Ascending aorta (tissue), 2 donors: ENCODE measurements around the gene CATSPERE. TPM values are rescaled to one million over a fixed set of nuclear protein-coding genes. Genes with fewer than 3 reads are reported as not detected.

Experiments
- DNase-seq, 2 donors: peaks; one replicate each; pipeline ENCODE4 v3.0.0-alpha.2; 2019; ENCODE audit warnings: low spot score in 2 of 2
- H3K27ac ChIP-seq, 2 donors: fragments of 200-600 bp; sonication (generic); one replicate each; pipeline ENCODE4 v1.5.1; 2016 to 2017; ENCODE audit warnings: mild to moderate bottlenecking in 1 of 2
- H3K27me3 ChIP-seq: fragments of 200-600 bp; sonication (generic); one replicate; pipeline ENCODE4 v1.5.1; 2017
- H3K36me3 ChIP-seq, 2 donors: fragments of 200-600 bp; sonication (generic); one replicate each; pipeline ENCODE4 v1.5.1; 2016
- H3K4me1 ChIP-seq, 2 donors: fragments of 200-600 bp; sonication (generic); one replicate each; pipeline ENCODE4 v1.5.1; 2016 to 2017; ENCODE audit warnings: mild to moderate bottlenecking in 1 of 2
- H3K4me3 ChIP-seq, 2 donors: fragments of 200-600 bp; sonication (generic); one replicate each; pipeline ENCODE4 v1.5.1; 2016 to 2017; ENCODE audit warnings: mild to moderate bottlenecking in 1 of 2
- H3K9me3 ChIP-seq, 2 donors: fragments of 200-600 bp; sonication (generic); one replicate each; pipeline ENCODE4 v1.5.1; 2016
- CTCF ChIP-seq, 3 experiments: fragments of 200-600 bp in 2 of 3; fragments of 450-650 bp in 1 of 3; sonication (generic) in 2 of 3; IDR thresholded peaks; one replicate each; pipeline ENCODE4 v1.5.1; 2016 to 2019; ENCODE audit warnings: antibody characterized with exemption in 3 of 3, mild to moderate bottlenecking in 1 of 3, moderate library complexity in 1 of 3
- intact Hi-C: fragments of 100-400 bp; cut with DNase I; formaldehyde crosslinking; loops from one replicate; pipeline ENCODE4 v1.15.1; 2023
- total RNA-seq: library from RNA; depleted of rRNA; stranded (reverse); fragments of >200 nt; gene quantifications from one replicate; pipeline ENCODE4 v1.1.0, GENCODE V29; 2016

The CATSPERE gene
- total RNA-seq, 1 donor from 2014 or later: not detected

DNA sequence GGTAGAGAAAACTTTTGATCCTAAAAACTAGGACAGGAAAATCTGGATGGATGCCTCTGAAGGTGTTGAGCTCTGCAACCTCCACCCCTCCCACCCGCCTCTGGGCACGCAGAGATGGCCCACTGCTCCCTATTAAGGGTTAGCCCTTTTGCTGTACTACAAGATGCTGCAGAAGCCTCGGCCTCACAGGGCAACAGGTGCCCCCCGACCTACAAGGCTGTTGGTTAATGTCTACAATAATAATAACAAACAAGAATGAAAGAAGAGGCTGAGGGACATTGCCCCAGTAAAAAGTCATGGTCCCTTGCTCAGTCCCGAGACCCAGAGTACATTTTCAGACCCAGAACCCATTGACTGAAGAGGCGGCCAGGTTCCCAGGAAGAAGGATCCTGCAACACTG, 184.3 kb downstream of the CATSPERE start:
- H3K27ac ChIP-seq: no peak overlapping the region
- no peak overlapping the region for H3K4me3 ChIP-seq
- H3K4me1 ChIP-seq: no peaks in the 10 kb centered on the region
- no peaks in the 10 kb centered on the region for H3K9me3 ChIP-seq
- H3K27me3 ChIP-seq: no peaks in the 10 kb centered on the region
- H3K36me3 ChIP-seq: no peaks in the 10 kb centered on the region
- TF ChIP-seq CTCF (IDR thresholded peaks at IDR 0.05): no peak
- no peak for DNase-seq
- intact Hi-C loops: no loop called here

DNA sequence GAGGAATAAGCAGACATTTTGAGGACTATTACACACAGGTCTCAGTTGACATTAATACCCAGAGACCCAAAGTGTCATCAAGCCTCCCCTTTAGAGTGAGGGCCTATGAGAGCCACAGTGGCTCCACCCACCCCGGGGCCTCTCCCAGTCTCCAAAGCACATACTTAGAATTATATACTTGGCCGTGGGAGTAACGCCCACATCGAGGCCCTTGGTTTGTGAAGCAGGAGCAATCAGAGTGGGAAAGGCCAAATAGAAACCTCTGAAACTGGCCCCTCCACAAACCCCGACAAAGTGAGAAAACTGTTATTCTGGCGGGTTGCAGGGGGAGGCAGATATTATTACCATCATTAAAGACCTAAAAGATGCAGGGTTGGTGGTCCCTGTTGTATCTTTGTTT, 184.8 kb downstream of the CATSPERE start:
- no peak overlapping the region for H3K27ac ChIP-seq
- no peak for DNase-seq
- no peak overlapping the region for H3K4me3 ChIP-seq
- intact Hi-C loops: no loop called here
- no peaks in the 10 kb centered on the region for H3K27me3 ChIP-seq
- H3K9me3 ChIP-seq: no peaks in the 10 kb centered on the region
- no peaks in the 10 kb centered on the region for H3K4me1 ChIP-seq
- TF ChIP-seq CTCF (IDR thresholded peaks at IDR 0.05): no peak
- no peaks in the 10 kb centered on the region for H3K36me3 ChIP-seq

DNA sequence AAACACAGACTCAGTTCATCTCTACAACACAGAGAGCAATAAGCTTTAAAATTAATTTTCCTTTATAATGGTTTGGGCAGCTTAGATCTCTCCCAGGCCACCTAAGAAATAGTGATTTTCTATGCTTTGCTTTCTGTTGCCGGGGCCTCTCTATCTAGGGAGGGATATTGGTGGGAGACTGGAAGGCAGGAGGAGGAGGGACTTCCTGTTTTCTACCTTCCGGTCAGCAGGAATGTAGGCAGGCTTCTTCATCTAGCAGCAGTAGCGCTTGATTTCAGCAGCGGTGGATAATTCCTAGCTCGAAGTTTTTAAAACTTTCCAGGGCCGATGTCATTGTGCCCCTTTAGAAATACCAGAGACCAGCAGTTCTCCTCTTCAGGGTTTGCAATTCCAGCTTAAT, 186.7 kb downstream of the CATSPERE start:
- H3K27ac ChIP-seq: no peak overlapping the region
- DNase-seq: no peak
- no peaks in the 10 kb centered on the region for H3K9me3 ChIP-seq
- H3K4me1 ChIP-seq: no peaks in the 10 kb centered on the region
- no peak overlapping the region for H3K4me3 ChIP-seq
- no peaks in the 10 kb centered on the region for H3K27me3 ChIP-seq
- intact Hi-C loops: no loop called here
- TF ChIP-seq CTCF (IDR thresholded peaks at IDR 0.05): no peak
- no peaks in the 10 kb centered on the region for H3K36me3 ChIP-seq

DNA sequence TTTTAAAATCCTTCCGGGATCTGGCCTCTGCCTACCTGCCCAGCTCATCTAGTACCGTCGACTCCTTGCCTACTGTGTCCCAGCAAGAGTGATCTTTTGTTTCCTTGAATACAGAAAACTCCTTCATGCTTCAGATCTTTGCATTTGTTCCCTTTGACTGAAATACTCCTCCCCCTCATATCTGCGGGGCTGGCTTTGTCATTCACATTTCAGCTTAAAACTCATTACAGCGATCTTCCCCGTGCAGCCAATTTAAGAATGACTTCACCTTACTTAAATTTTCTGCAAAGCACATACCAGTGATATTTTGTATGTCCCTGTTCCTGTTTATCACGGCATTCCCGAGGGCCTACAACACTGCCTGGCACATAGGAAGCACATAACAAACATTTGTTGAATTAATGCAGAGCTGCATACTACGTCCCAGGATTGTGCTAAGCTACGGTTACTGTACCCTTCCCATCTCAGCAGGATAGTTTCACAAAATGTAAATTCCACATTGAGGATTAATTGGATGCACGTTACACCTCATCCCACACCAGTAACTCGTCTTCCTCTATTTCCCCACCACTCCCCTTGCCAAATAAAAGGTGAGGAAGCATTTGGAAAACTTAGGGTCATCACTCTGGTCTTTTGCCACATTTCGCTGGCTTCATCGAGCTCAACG, 191.0 kb downstream of the CATSPERE start:
- Histone ChIP-seq H3K27ac (peak overlapping the region; percentile 58 to 68), H3K4me3 (peak overlapping the region; percentile 51 to 69), H3K27me3 (no peaks in the 10 kb centered on the region), H3K9me3 (no peaks in the 10 kb centered on the region), H3K4me1 (peaks cover 0 to 18% of the 10 kb centered on the region in 2 donors), H3K36me3 (peaks cover 0 to 3% of the 10 kb centered on the region in 2 donors)
- no peak for DNase-seq
- no peak for TF ChIP-seq CTCF (IDR thresholded peaks at IDR 0.05)
- intact Hi-C loops: loop anchor here (1.0 to 5.0 kb wide), 7 partner anchors 49 to 1395 kb away; partner anchors contain the start of genes CEP170 and SDCCAG8

DNA sequence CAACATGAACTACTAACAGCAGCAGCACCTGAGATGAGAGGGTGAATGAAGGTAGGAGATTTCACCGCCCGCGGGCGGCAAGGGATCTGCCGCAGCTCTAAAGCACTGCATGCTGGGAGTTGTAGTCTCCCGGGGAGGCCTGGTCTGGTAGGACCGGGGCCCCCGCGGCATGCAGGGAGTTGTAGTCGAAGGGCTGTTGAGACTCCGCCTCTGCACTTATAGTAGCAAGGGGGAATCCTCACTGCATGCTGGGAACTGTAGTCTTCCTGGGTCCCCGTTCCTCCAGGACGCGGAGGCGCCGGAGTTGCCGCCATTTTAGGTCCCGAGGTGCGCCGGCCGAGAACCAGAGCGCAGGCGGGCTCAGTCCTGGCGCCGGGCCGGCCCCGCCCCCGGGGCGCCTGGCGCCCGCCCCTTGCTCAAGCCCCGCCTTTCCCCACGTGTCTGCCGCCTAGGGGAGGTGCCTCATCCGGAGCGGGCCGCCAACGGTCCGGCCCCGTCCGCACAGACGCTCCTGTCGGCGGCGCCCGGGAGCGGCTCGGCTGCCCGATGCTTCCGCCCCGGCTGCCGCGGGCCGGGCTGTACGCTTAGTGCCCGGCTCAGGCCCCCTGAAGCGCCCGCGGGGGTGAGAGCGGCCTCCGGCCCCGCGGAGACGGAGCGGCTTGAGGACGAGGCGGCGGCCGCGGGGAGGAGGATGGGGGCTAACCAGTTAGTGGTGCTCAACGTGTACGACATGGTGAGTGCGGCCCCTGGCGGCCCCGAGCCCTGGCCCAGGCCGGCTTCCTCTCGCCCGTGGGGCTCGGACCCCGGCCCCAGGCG, 191.8 kb downstream of the CATSPERE start, which contains the start of gene DESI2:
TSS of gene DESI2 (plus strand) at position 504 of the 816 bp plus-strand sequence. CDS start at position 692, 188 bp downstream.
- intact Hi-C loops: loop anchor here (1.0 to 5.0 kb wide), 8 partner anchors 77 to 1396 kb away; partner anchors contain the start of genes CEP170 and SDCCAG8
- Histone ChIP-seq H3K4me3 (peak within 1 kb of the TSS; percentile 72 to 95), H3K9me3 (no peaks in the 10 kb centered on the region), H3K27ac (peak within 1 kb of the TSS; percentile 93 to 99), H3K36me3 (peaks cover 0 to 4% of the 10 kb centered on the region in 2 donors), H3K27me3 (no peaks in the 10 kb centered on the region), H3K4me1 (peaks cover 0 to 25% of the 10 kb centered on the region in 2 donors)
- DNase-seq: peak; percentile 99 to 100
- peak; percentile 45 to 58 (median 55) for TF ChIP-seq CTCF (IDR thresholded peaks at IDR 0.05)
